NCI-H1417 treated with DMSO at 0.1 percent for 48 hours (cell line): ENCODE data around the gene ITPKB.
"Not testable (repeated sequence)": the region's sequence is repeated elsewhere in the genome, so short reads cannot be mapped to it uniquely, and the experiment has no call there.

Source experiments
- DNase-seq: peaks from one replicate; lab custom pipeline; 2025; lab: John Stamatoyannopoulos, UW

The ITPKB gene

DNA sequence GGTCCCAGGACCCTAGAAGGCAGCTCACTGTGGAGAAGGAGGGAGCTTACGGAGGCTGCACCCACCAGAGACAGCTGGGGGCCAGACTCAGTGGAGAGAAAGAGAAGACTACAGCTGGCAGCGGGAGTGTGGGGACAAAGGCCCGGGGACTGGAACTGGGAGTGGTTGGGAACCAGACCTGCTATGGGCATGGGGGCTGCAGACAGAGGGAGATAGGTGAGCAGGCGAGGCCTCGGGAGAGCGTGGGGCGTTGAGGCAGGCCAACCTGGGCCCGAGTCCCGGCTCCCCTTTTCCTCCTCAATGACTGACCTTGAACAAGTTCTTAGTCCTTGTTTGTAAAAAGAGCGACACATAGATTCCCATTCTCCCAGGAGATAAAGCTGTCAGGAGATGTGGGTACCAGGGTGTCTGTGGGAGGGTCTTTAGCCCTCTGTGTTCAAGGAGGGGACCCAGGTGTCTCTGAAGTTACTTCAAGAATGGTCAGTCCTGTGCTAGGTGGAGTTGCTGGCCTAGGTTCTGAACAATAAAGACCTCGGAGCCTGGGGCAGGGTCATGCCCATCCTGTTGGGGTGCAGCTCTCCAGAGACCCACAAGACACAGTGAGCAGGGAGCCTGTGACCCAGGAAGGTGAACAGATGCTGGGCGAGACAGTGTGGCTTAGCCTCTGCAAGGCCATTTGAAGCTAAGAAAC, 87.9 kb downstream of the ITPKB start:
- no peak for DNase-seq

GRCh38 chr1:226650236-226650841, 88.7 kb downstream of the ITPKB start:
- DNase-seq = no peak

DNA sequence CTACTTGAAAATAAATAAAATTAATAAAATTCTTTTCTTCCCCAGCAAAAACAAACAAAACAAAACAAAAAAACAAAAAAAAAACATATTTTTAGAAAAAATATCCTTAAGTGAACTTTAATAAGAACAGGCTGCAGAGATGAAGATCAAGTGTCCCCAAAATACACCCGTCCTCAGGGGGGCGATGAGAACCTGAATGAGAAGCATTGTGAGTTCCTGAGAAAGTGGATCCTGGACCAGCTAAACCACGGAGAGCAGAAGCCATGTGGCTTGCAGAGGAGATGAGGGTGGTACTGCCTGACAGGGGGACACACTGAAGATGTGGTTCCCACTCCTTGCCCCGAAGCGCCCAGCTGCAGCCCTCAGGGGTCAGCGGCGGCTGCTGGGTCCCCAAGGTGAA, 89.3 kb downstream of the ITPKB start:
- no peak for DNase-seq

DNA sequence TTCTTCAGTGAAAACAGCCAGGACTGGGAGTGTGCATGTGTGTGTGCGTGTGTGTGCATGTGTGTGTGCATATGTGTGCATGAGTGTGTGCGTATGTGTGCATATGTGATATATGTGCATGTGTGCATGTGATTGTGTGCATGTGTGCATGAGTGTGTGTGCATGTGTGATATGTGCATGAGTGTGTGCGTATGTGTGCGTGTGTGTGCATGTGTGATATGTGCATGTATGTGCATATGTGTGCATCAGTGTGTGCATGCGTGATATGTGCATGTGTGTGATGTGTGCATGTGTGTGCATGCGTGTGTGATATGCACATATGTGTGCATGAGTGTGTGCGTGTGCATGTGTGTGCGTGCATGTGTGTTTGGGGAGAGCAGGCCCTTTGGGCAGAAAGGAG, 89.8 kb downstream of the ITPKB start:
- no peak for DNase-seq

DNA sequence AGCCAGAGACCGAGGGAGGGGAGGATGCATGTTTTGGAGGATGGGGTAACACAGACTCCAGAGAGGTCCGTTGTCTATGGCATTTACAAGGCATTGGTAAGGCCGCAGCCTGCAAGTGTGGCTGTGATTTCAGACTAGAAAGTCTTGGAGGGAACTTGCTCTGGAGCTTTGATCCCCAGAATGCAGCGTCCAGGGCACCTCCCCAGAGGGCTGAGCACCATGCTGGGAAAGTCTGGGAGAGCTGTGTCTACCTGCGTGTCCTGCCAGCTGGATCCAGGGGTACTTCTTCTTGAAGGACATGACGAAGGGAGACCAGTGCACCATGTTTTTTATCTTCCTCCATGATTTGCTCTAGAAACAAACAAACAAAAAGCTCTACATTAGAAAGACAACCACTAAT, 90.7 kb downstream of the ITPKB start:
- no peak for DNase-seq

- no peak for DNase-seq
Measured at GRCh38 chr1:226647719-226648118, 91.4 kb downstream of the ITPKB start.

DNA sequence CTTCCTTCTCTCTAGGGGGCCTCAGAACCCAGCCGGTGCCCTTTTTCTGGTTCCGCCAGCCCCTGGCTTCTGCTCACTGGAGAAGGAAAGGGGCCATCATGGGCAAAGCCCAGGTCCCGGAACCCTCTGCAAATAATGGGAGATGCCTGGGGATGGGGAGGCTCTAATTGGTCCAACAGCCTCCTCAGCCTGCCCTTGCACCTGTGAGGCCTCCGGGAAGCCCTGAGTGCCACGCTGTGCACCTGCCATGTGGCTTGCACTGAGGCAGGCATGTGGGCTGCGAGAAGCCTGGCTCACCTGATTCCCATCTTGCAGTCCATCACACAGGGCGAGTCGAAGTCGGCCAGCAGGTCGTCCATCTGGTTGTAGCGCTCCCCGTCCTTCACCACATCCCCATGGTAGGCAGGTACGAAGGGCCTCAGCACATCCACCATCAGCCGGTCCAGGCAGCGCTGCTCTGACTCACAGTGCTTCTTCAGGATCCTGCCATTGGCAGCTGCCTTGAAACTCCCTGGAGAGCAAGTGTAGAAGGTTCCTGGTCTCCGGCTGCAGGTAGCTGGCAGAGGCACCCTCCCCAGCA, 92.1 kb downstream of the ITPKB start:
- DNase-seq = no peak

DNA sequence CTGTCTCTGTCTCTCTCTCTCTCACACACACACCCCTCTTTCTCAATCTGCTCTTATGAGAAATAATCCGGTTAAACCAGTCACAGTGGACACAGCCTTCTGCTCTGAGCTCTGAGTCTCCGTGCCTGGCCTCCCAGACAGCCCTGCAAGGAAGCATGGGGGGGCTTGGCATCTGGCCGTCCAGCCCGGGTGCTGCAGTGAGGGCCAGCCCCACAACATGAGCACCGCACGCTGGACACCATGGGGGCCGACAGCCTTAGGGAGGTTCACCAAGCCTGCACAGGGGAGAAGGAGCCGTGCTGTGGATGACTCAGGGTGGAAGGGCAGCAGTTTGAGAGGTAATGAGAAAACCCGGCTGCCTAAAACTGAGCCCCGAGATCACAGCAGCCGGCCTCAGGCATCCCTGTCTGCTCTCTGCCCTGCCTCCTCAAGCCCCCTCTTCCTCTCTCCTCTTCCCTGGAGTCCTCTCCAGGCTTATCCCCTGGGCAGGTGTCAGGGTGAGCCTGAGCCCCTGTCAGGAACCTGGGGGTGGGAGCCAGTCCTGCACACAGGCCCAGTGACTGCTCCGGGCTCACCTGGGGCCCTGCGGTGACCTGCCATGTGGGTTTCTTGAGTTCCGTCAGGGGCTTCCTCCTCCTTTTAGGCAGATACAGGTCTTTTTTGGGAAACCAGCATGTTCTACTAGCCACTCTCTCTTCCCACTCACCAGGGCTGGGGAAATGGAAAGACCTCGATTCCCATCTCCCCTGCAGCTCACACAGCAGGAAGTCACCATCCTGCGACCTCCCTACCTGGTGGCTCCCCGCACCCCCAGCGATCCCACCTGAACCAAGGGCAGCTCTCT, 92.8 kb downstream of the ITPKB start:
- no peak for DNase-seq

DNA sequence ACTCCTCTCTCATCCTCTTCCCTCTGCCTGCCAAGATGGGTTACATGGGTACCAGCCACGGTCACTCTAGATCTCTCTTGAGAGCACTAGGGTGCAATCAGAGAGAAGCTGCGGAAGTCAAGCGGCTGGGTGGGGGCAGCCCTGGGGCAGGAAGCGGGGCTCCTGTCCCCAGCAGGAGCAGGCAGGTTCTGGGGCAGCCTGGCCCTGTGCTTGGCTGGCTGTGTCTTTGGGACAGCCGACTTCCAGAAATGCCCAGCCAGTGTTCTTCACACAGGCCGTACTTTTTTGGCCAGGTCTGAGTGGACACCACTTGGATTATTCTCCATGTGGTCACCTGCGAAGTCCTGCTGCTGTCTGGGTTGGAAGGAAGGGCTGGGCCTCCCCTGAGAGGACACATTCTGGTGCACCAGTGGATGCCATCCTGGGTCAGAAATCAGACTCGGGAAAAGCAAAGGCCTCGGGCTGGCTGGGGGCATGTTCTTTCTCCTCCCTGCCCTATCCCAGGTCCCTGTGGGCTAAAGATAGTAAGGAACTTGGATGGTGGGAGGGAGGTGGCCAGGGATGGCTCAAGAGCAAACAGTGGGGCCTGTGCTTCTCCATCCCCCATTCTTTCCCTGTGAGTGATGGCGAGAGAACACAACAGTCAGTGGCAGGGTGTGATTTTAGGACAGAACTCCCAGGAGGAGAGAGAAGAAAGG, 93.7 kb downstream of the ITPKB start:
- DNase-seq = no peak

DNA sequence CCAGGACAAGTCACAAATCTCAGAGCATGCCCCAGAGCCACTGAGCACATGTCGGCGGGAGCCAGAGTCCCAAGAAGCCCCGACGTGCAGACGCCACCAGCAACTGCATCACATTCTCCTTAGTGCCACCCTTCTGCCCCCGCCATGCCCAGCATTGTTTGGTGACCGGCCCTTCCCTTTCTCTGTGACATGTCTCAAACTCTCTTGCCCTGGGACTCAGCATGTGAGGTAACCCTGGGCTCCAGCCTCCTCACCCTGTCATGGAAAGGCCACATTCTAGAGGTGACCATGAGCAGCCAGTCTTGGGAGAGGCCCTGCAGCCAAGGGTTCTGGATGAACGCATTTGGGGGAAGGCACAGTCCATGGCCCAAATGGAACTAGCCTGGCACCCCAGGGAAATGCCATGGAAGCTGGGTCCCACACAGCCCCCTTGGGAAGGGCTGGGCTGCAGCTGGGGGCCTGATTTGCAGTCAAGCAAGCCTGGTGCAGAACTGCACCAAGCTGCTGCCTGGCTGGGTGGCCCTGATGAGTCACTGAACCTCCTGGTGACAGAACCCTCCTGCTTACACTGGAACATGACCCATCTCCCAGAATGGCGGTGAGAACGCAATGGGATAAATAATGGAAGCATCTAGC, 94.4 kb downstream of the ITPKB start:
- DNase-seq = no peak

DNA sequence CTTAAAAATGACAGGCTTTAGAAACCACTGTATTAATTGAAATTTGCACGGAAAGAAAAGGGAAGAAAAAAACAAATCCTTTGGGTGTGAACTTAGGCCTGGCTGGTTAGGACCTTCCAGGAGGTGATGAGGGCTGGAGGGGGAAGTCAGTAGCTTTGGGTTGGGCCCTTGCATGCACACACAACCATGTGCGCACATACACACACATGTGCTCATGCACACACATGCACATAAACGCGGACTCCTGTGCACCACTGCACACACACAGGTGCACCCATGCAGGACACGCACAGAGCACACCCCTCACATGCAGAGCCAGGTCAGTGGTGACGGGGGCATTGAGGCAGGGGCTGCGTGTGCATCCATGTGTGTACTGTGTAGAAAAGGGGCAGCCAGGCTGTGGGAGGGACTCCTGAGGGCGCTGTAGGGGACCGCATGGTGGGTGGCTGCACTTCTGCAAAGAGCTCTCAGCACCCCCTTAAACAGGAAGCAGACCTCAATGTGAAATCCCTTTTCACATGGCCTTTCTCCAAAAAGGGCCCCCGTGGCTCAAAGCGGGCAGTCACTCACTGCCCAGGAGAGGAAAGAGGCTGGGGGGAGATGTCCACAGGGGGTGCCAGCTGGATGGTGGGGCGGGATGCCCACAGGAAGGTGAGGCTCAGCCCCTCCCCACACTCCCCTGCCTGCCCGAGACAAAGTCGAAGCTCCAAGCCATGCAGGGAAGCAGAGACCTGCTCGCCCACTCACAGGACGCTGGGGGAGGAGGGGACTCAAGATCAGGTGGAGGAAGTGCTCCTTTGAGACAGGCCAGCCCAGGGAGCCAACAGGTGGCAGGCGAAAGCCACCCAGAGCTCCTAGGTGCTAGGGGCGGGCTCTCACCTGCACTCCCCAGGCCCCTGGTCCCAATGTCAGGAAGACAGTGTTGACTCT, 95.2 kb downstream of the ITPKB start:
- DNase-seq = no peak

- no peak for DNase-seq
Measured at GRCh38 chr1:226643177-226643576, 95.9 kb downstream of the ITPKB start.

DNA sequence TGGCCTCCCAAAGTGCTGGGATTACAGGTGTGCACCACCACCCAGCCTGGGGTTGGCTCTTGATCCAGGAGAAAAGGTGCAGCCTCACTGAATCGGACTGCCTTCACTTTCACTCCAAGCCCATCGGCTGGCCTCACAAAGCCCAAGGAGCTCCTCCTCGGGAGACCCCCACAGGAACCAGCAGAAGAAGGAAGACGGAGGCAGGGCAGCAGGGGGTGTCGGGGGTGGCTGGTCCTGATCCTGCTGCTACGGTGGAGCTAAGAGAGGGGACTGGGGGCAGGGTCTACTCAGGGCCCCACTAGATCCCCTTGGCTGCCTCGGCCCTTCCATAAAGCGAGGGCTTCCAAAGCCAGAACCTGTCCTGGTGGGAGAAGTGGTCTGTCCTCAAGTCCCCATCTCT, 96.7 kb downstream of the ITPKB start:
- no peak for DNase-seq

- DNase-seq = no peak
Measured at GRCh38 chr1:226641671-226642231, 97.3 kb downstream of the ITPKB start.

DNA sequence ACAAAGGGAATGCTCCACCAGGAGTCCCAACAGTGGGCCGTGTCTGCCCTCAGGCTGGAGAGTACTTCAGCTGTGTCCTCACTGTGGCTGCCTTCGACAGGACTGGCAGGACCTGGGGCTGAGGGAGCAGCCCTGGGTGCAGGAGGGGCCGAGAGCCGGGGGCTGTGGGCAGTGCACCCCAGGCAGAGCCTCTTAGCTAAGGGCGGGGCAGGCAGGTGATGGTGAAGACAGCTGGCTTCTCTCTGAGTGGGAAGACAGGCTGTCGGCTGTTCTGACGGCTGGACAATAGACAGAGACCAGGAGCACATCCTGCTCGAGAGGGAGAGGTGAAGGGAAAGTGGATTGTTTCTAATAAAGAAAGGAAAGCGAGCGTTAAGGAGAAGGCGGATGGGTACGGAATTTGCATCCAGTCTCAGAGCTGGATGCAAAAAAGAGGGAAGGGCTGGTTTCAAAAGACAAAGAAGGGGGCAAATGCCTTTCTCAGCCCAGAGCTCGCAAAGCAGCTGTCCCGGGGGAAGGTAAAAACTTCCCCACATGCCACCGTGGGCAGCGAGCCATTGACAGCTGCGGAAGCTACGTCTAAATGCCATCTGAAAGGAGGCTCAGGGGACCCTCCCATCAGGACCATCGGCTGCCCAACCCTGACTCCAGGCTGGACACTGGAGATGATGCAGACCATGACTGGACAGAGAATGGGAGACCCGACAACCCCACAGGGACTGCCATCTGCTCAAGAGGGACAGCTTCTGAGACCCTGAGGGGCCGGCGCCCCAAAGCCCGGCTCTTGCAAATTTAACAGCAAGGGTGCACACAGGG, 98.6 kb downstream of the ITPKB start:
- no peak for DNase-seq

DNA sequence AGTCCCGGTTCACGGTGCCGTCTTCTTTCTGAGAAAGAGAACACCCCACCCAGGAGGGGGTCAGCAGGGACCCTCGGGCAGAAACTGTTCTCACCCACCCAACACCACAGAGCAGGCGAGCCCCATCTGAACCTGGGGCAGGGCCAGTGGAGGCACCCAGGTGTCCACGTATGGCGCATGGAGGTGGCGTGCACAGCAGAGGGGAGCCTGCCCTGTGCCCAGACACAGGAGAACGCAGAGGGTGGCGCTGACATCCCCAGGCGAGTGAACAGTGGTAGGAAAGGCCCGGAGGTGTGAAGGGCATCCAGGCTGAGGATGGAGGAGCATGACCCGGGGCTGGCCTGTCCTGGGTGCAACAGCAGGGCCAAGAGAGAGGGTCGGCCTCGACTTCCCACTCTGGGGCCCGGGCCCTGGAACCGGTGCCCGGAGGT, 99.4 kb downstream of the ITPKB start:
- DNase-seq = no peak

- not testable (repeated sequence) for DNase-seq
Measured at GRCh38 chr1:226639206-226639605, 99.9 kb downstream of the ITPKB start.

DNA sequence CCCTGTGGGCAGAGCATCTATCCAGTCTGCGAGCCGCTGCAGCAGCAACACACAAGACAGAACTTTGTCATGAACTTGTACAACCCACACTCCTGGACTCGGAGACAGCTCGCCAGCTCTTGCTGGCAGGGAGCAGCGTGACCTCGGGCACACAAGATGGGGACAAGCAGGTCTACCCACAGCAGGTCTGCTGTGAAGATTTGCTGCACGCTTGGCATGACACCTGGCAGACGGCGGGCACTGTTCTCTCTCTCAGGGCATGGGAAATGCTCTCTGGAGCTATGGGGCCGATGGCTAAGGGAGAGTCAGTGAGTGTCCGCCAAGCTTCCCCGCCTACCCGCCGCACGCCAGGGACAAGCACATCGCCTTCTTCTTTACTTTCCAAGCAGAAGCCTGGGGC, 100.5 kb downstream of the ITPKB start:
- no peak for DNase-seq

DNA sequence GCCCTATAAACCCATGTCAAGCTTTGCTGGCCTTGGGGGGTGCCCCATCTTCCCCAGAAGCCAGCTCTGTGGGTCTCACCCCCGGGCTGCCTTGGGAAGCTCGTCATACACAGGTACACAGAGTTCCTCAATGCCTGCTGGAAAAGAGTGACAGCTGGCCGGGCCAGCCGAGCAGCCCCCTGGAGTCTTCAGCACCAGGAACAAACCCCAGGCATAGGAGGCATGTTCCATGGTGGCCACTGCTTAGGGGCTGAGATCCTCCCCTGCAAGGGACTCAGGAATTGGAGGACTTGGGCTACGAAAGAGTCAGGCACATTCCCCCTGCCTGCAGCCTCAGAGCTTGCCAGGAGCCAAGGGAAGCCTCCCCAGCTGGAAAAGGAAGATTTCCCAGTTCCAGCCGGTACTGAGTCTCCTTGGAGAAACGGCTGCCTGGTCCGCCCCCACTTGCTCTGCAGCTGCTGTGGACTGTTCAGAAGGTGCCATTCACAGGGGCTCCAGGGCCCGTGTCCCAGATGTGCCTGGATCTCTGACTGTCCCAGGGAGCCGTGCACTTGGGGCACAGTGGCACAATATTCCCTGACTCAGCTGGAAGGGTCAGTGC, 101.0 kb downstream of the ITPKB start:
- no peak for DNase-seq
